ENCODE data around the gene MRNIP. TPM values are rescaled to one million over a fixed set of nuclear protein-coding genes. Genes with fewer than 3 reads are reported as not detected.

The MRNIP gene
- total and polyA plus RNA-seq, 2 of the 8 experiments (the other 6 are each of a cell fraction or from before 2014, with no cell fraction given) = 29.6 TPM

DNA sequence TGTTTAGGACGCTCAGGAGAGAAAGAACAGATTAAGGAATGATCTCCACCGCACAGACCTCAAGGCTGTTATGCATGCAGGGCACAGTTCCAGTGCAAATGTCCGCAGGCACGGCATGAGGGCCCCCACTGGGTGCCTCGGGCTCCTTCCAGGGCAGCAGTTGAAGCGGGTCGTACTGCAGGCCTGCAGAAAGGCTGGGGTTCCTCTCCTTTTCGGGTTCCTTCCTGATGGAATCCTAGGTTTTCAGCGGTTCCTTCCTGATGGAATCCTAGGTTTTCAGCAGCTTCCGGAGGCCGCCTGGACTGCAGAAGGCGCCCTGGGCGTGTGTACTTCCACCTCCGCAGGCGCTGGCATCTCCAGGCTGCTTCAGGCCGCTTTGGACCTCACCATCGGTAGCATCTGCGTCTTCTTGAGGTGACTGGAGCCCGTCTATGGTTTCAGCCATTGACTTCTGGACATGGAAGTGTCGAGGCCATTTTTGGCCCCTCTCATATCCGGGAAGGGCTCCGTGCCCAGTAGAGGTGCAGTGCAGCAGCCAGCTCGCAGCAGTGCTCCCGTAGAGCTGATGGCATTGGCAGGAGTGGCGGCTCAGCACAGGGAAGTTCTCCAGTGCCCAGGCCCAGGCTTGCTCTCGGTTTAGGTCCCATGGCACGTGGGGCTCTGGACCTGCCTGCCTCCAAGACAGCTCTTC lies 46.3 kb downstream of the MRNIP start:
- Histone ChIP-seq H4K20me1 (replicated peaks in 1 of 2; ENCODE audit: control insufficient read depth in 1 of 2, insufficient read depth in 2 of 2, low read length in 2 of 2) (no peaks in the 10 kb centered on the region), H3K27ac (ENCODE audit: low read depth, low read length) (no peak overlapping the region), H3K79me2 (ENCODE audit: control insufficient read depth in 1 of 2, insufficient read depth in 2 of 2, low read length in 2 of 2) (no peaks in the 10 kb centered on the region; a peak in 1 of 4 replicates), H3K36me3 (ENCODE audit: control insufficient read depth in 2 of 4, insufficient read depth in 4 of 4, low read length in 3 of 4) (peaks cover 0 to 5% (median 0%) of the 10 kb centered on the region in 4 experiments; a peak in 1 of 8 replicates), H3K23ac (ENCODE audit: insufficient read length) (no peak overlapping the region), H2AFZ (ENCODE audit: low read length) (no peak overlapping the region), H3K4me1 (replicated peaks in 1 of 4; ENCODE audit: control insufficient read depth in 3 of 4, insufficient read depth in 4 of 4, low read length in 3 of 4) (peaks cover 0 to 7% (median 4%) of the 10 kb centered on the region in 4 experiments; a peak in 5 of 7 replicates), H2BK5ac (ENCODE audit: low read depth, low read length) (no peak overlapping the region), H4K91ac (replicated peaks; ENCODE audit: insufficient read length, low read length) (no peak overlapping the region), H2BK15ac (ENCODE audit: low read length) (no peak overlapping the region), H2BK12ac (ENCODE audit: low read depth, low read length) (no peak overlapping the region; the same call in 1 of the 2 replicates), H3K4me3 (ENCODE audit: extremely low read depth in 1 of 4, insufficient read depth in 2 of 4, low read depth in 3 of 4, low read length in 4 of 4) (no peak overlapping the region), H3K9ac (replicated peaks in 1 of 4; ENCODE audit: extremely low read depth in 1 of 4, low read depth in 3 of 4, low read length in 3 of 4) (no peak overlapping the region), H2BK20ac (ENCODE audit: low read length) (no peak overlapping the region), H2AK5ac (ENCODE audit: low read depth, low read length) (no peak overlapping the region; the same call in 1 of the 2 replicates), H2BK120ac (replicated peaks; ENCODE audit: low read depth, low read length) (no peak overlapping the region), H3K18ac (ENCODE audit: extremely low read depth, low read length) (no peak overlapping the region; the same call in 1 of the 2 replicates), H4K5ac (ENCODE audit: insufficient read length, low read depth, low read length) (no peak overlapping the region), H3K4me2 (ENCODE audit: insufficient read depth in 1 of 2, low read depth in 2 of 2, low read length in 2 of 2) (no peak overlapping the region), H3K4ac (replicated peaks; ENCODE audit: insufficient read length, low read depth, low read length) (no peak overlapping the region), H3K79me1 (ENCODE audit: low read depth, low read length) (no peaks in the 10 kb centered on the region), H3K9me3 (ENCODE audit: insufficient read depth in 2 of 2, low read depth in 1 of 2, low read length in 1 of 2) (no peaks in the 10 kb centered on the region), H4K8ac (ENCODE audit: extremely low read depth, insufficient read depth, low read length) (no peak overlapping the region), H3K14ac (ENCODE audit: insufficient read length) (no peak overlapping the region), H3K27me3 (replicated peaks in 1 of 4; ENCODE audit: control insufficient read depth in 3 of 4, extremely low read depth in 1 of 4, insufficient read depth in 3 of 4, low read length in 3 of 4) (peaks cover 0 to 5% (median 2%) of the 10 kb centered on the region in 4 experiments; a peak in 2 of 7 replicates), H3K23me2 (ENCODE audit: low read depth, low read length) (peaks cover 9% of the 10 kb centered on the region; the same call in 1 of the 2 replicates), H3K56ac (replicated peaks; ENCODE audit: insufficient read length, low read depth, low read length) (no peak overlapping the region)
- POLR2A ChIA-PET (ENCODE audit: partially characterized antibody) = interaction anchor here (0.7 to 12.6 kb wide), 2 partner anchors 8 to 11 kb away, joined by 3 to 207 read pairs; partner anchors contain the start of genes LTC4S, MGAT4B and SQSTM1
- DNase-seq (ENCODE audit: low read depth in 1 of 2, low spot score in 2 of 2) (no peak), FAIRE-seq (no peak)
- CTCF ChIA-PET (ENCODE audit: partially characterized antibody) = interaction anchor here (1.2 to 2.8 kb wide), 4 partner anchors 10 to 51 kb away, joined by 3 to 23 read pairs (median 6); no protein-coding TSS in a partner anchor
- 88% methylated on average over 23 of the region's 27 CpGs; no CpG with 5 or more reads in 1 of the 2 experiments for WGBS, 2 experiments (ENCODE audit: extremely low coverage in 1 of 2, insufficient coverage in 1 of 2, insufficient read length in 1 of 2, insufficient replicate concordance in 2 of 2, low coverage in 1 of 2, low lambda C conversion rate in 2 of 2, missing lambda C conversion rate in 1 of 2)
- TF ChIP-seq TAF7 (optimal IDR thresholded peaks at IDR 0.05; ENCODE audit: borderline replicate concordance, low read depth, low read length) (no peak), SIN3A (conservative IDR thresholded peaks at IDR 0.05 in 1 of 2, IDR thresholded peaks at IDR 0.05 in 1 of 2; ENCODE audit: low read depth in 1 of 2, low read length in 2 of 2) (no peak), TEAD4 (IDR thresholded peaks at IDR 0.05; ENCODE audit: low read depth, low read length) (no peak), ZNF274 (IDR thresholded peaks at IDR 0.05; ENCODE audit: borderline replicate concordance, extremely low read depth, low read length) (no peak), CBX8 (IDR thresholded peaks at IDR 0.05; ENCODE audit: borderline replicate concordance, low read depth, low read length) (no peak), MAFK (IDR thresholded peaks at IDR 0.05; ENCODE audit: low read depth, low read length) (no peak), POLR2A (IDR thresholded peaks at IDR 0.05; ENCODE audit: control extremely low read depth in 1 of 2, low read depth in 2 of 2, low read length in 2 of 2) (no peak)
- TF ChIP-seq, protein P1, sequence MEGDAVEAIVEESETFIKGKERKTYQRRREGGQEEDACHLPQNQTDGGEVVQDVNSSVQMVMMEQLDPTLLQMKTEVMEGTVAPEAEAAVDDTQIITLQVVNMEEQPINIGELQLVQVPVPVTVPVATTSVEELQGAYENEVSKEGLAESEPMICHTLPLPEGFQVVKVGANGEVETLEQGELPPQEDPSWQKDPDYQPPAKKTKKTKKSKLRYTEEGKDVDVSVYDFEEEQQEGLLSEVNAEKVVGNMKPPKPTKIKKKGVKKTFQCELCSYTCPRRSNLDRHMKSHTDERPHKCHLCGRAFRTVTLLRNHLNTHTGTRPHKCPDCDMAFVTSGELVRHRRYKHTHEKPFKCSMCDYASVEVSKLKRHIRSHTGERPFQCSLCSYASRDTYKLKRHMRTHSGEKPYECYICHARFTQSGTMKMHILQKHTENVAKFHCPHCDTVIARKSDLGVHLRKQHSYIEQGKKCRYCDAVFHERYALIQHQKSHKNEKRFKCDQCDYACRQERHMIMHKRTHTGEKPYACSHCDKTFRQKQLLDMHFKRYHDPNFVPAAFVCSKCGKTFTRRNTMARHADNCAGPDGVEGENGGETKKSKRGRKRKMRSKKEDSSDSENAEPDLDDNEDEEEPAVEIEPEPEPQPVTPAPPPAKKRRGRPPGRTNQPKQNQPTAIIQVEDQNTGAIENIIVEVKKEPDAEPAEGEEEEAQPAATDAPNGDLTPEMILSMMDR (IDR thresholded peaks at IDR 0.05; ENCODE audit: control extremely low read depth in 1 of 3, insufficient read depth in 1 of 3, low read depth in 1 of 3, low read length in 3 of 3) = no peak

Data from H1 (cell line).